Mesothelial cell of epicardium (in vitro differentiated cells): ENCODE data around the gene SOX5. TPM values are rescaled to one million over a fixed set of nuclear protein-coding genes. Genes with fewer than 3 reads are reported as not detected.

Experiments
- DNase-seq, 2 experiments: peaks; one replicate each; pipeline ENCODE4 v3.0.0; 2021; ENCODE audit warnings: low spot score in 2 of 2; ENCODE audit not compliant: unreplicated experiment in 2 of 2
- H3K27ac Mint-ChIP-seq: 2 replicates; pipeline ENCODE4 v1.8.0; 2021; ENCODE audit warnings: mixed read lengths
- H3K27me3 Mint-ChIP-seq: 2 replicates; pipeline ENCODE4 v1.8.0; 2021; ENCODE audit warnings: low read depth, mixed read lengths
- H3K36me3 Mint-ChIP-seq: 2 replicates; pipeline ENCODE4 v1.8.0; 2021; ENCODE audit warnings: mixed read lengths
- H3K4me1 Mint-ChIP-seq: 2 replicates; pipeline ENCODE4 v1.8.0; 2021; ENCODE audit warnings: mixed read lengths
- H3K4me3 Mint-ChIP-seq: 2 replicates; pipeline ENCODE4 v1.8.0; 2021; ENCODE audit warnings: mild to moderate bottlenecking, moderate library complexity, mixed read lengths
- H3K9me3 Mint-ChIP-seq: 2 replicates; pipeline ENCODE4 v1.8.0; 2021; ENCODE audit warnings: mixed read lengths
- CTCF ChIP-seq: fragments of 200-600 bp; sonication (generic); IDR thresholded peaks from one replicate; pipeline ENCODE4 v1.5.0; 2021; ENCODE audit warnings: antibody characterized with exemption; ENCODE audit not compliant: unreplicated experiment
- total RNA-seq: library from RNA; stranded (reverse); gene quantifications from 3 replicates; pipeline ENCODE4 v1.2.1, GENCODE V29; 2021

Gene SOX5
- total RNA-seq, 1 donor from 2014 or later, result 18.4 TPM

GRCh38 chr12:23550753-23551152, 398.7 kb downstream of the SOX5 start:
- Mint-ChIP-seq H3K4me3 (no peak overlapping the region), H3K27ac (no peak overlapping the region), H3K27me3 (peaks cover 8% of the 10 kb centered on the region), H3K9me3 (no peaks in the 10 kb centered on the region), H3K36me3 (peaks cover 4% of the 10 kb centered on the region), H3K4me1 (peaks cover 12% of the 10 kb centered on the region)
- no peak for DNase-seq
- no peak for TF ChIP-seq CTCF

GRCh38 chr12:23548742-23549141, 400.7 kb downstream of the SOX5 start:
- H3K27ac Mint-ChIP-seq, result no peak overlapping the region
- no peak overlapping the region for H3K4me3 Mint-ChIP-seq
- H3K9me3 Mint-ChIP-seq, result no peaks in the 10 kb centered on the region
- TF ChIP-seq CTCF, result no peak
- peaks cover 9% of the 10 kb centered on the region for H3K4me1 Mint-ChIP-seq
- DNase-seq, result no peak
- H3K36me3 Mint-ChIP-seq, result peaks cover 4% of the 10 kb centered on the region
- no peaks in the 10 kb centered on the region for H3K27me3 Mint-ChIP-seq

- no peaks in the 10 kb centered on the region for H3K27me3 Mint-ChIP-seq
Measured at GRCh38 chr12:23546756-23547155, 402.7 kb downstream of the SOX5 start.

GRCh38 chr12:23543767-23544166, 405.7 kb downstream of the SOX5 start:
- Mint-ChIP-seq H3K36me3 (peaks cover 4% of the 10 kb centered on the region), H3K27ac (no peak overlapping the region), H3K9me3 (peaks cover 2% of the 10 kb centered on the region), H3K4me1 (no peaks in the 10 kb centered on the region), H3K27me3 (no peaks in the 10 kb centered on the region), H3K4me3 (no peak overlapping the region)
- no peak for TF ChIP-seq CTCF
- no peak for DNase-seq

More at GRCh38 chr12:23546756-23547155, 402.7 kb downstream of the SOX5 start:
- no peak for DNase-seq
- Mint-ChIP-seq H3K9me3 (no peaks in the 10 kb centered on the region), H3K36me3 (peaks cover 4% of the 10 kb centered on the region), H3K4me1 (peaks cover 9% of the 10 kb centered on the region), H3K4me3 (no peak overlapping the region), H3K27ac (no peak overlapping the region)
- TF ChIP-seq CTCF, result no peak

- Mint-ChIP-seq H3K36me3 (peaks cover 6% of the 10 kb centered on the region), H3K4me1 (no peaks in the 10 kb centered on the region), H3K9me3 (peaks cover 6% of the 10 kb centered on the region), H3K27ac (no peak overlapping the region), H3K27me3 (no peaks in the 10 kb centered on the region), H3K4me3 (no peak overlapping the region)
- TF ChIP-seq CTCF, result no peak
- DNase-seq, result no peak
Measured at GRCh38 chr12:23542187-23542586, 407.3 kb downstream of the SOX5 start.

GRCh38 chr12:23540572-23540971, 408.9 kb downstream of the SOX5 start:
- Mint-ChIP-seq H3K27me3 (no peaks in the 10 kb centered on the region), H3K27ac (no peak overlapping the region), H3K9me3 (peaks cover 6% of the 10 kb centered on the region), H3K4me3 (no peak overlapping the region), H3K4me1 (no peaks in the 10 kb centered on the region), H3K36me3 (peaks cover 2% of the 10 kb centered on the region)
- no peak for DNase-seq
- TF ChIP-seq CTCF, result no peak
